ENCODE data around the gene TRNAU1AP.

DNA sequence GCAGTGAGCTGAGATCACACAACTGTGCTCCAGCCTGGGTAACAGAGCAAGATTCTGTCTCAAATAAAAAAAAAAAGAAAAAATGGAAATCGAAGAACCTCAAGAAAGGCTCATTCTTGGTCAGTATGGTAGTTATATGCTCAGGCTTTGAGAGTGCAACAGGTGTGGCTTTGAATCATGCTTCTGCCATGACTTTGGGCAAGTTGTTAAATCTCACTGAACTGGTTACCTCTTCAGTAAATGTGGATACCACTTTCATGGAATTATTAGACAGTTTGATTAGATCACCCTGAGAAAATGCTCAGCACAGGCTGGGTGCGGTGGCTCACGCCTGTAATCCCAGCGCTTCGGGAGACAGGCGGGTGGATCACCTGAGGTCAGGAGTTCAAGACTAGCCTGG is 12.8 kb downstream of the TRNAU1AP start:
- TF ChIP-seq CTCF (IDR thresholded peaks at IDR 0.05; ENCODE audit: low read depth, low read length, poor library complexity, severe bottlenecking), result no peak
- no peak for TF ChIP-seq EZH2phosphoT487 (IDR thresholded peaks at IDR 0.05; ENCODE audit: borderline replicate concordance, low read length)

All from DOHH2 (cell line).